ENCODE measurements around the gene SYPL2. TPM values are rescaled to one million over a fixed set of nuclear protein-coding genes. Genes with fewer than 3 reads are reported as not detected.
A peak's percentile ranks its signal among the peaks of the same experiment; 100 is the strongest.

SYPL2 gene
- total RNA-seq, 5 donors from 2014 or later (not counting 1 experiment from before 2014, with no cell fraction given): 0.09 to 0.13 (median 0.11) TPM; not detected in 1

DNA sequence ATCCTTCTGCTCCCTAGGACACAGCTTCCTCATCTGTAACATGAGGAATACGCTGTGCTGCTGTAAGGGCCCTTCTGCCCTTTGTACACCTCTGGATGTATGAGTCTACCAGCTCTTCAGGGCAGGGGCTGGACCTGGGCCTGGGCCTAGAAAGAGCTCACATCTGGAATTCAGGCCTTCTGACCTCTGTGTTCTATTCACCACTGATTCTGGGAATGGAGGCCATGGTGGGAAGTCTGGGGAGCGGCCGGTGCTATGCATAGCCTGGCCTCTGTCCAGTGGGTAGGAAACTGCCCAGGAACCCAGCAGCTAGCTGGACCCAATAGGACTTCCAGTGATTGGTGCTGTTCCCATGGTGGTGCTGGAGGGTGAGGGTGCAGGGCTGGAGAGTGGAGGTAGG lies 62.4 kb downstream of the SYPL2 start:
- H3K9me3 Mint-ChIP-seq: no peaks in the 10 kb centered on the region
- no peaks in the 10 kb centered on the region for H3K36me3 ChIP-seq (ENCODE audit: control insufficient read depth in 2 of 2, extremely low read depth in 1 of 2, insufficient read depth in 1 of 2, low read length in 1 of 2)
- ChIA-PET POLR2A (interaction anchor here in 1 of 2 donors (0.5 kb wide), 2 partner anchors 42 to 305 kb away, joined by 3 read pairs; no protein-coding TSS in a partner anchor), CTCF (interaction anchor here (0.6 to 9.4 kb wide), 6 partner anchors 12 to 341 kb away, joined by 3 to 375 read pairs (median 4); partner anchors contain the start of gene CYB561D1 (in 2 of the 2))
- no peak overlapping the region for H3K27ac ChIP-seq (ENCODE audit: low read length)
- H3K4me1 Mint-ChIP-seq: peaks cover 30 to 38% (median 31%) of the 10 kb centered on the region in 3 donors
- H3K4me3 Mint-ChIP-seq: no peak overlapping the region
- H3K9me3 ChIP-seq: no peaks in the 10 kb centered on the region
- H3K27me3 ChIP-seq (replicated peaks in 1 of 2; ENCODE audit: control insufficient read depth in 2 of 2, extremely low read depth in 1 of 2, insufficient read depth in 2 of 2, low read length in 1 of 2): peaks cover 0 to 3% of the 10 kb centered on the region in 2 experiments
- H3K27me3 Mint-ChIP-seq: no peaks in the 10 kb centered on the region
- ATAC-seq (replicated peaks in 1 of 4) (no peak), DNase-seq (no peak)
- no peak overlapping the region for H3K27ac Mint-ChIP-seq
- H3K4me1 ChIP-seq (ENCODE audit: control insufficient read depth in 1 of 2, extremely low read depth in 1 of 2, insufficient read depth in 2 of 2, low read length in 2 of 2): peaks cover 10 to 31% of the 10 kb centered on the region in 2 experiments
- 96% methylated on average over 3 of the region's 3 CpGs for WGBS (ENCODE audit: insufficient coverage)
- H3K4me3 ChIP-seq (ENCODE audit: control insufficient read depth in 1 of 2, extremely low read depth in 1 of 2, low read length in 1 of 2): no peak overlapping the region
- no peaks in the 10 kb centered on the region for H3K36me3 Mint-ChIP-seq

DNA sequence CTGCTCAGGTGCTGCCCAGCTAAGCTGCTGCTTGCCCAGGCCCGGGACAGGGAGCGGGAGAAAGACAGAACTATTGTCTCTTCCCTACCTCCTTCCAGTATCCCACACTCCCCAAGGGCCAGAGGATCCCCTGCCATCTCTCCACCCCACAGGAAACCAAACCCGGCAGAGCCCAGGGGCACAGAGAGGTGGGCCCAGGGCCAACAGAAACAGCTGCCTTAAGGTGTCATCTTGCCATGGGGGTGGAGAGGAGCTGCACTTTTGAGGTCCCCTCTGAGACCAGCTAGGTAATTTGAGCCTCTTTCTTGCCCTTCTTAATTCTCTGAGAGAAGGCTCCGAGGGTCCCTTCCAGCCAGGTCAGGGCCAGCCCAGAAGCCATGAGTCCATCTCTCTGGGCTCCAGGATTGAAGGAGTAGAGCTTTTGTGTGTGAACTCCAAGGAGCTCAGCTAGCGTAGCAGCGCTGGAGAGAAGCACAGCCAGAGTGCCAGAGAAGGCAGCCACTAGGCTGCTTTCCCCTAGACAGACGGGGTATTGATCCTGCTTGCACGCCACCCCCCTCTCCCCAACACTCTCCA lies 63.6 kb downstream of the SYPL2 start:
- no peaks in the 10 kb centered on the region for H3K36me3 Mint-ChIP-seq
- H3K27ac ChIP-seq (ENCODE audit: low read length): no peak overlapping the region
- CTCF ChIA-PET: interaction anchor here (1.0 to 9.4 kb wide), 6 partner anchors 14 to 35 kb away, joined by 3 to 375 read pairs (median 10); partner anchors contain the start of genes CYB561D1 (in 2 of the 2) and AMIGO1 (in 1 of the 2)
- H3K9me3 Mint-ChIP-seq: no peaks in the 10 kb centered on the region
- peak overlapping the region in 1 of 2 donors; percentile 52 for H3K27ac Mint-ChIP-seq
- H3K27me3 ChIP-seq (replicated peaks in 1 of 2; ENCODE audit: control insufficient read depth in 2 of 2, extremely low read depth in 1 of 2, insufficient read depth in 2 of 2, low read length in 1 of 2): peaks cover 0 to 3% of the 10 kb centered on the region in 2 experiments
- no peak overlapping the region for H3K4me3 Mint-ChIP-seq
- H3K4me3 ChIP-seq (ENCODE audit: control insufficient read depth in 1 of 2, extremely low read depth in 1 of 2, low read length in 1 of 2): no peak overlapping the region
- 89% methylated on average over 6 of the region's 8 CpGs for WGBS (ENCODE audit: insufficient coverage)
- H3K4me1 Mint-ChIP-seq: peaks cover 30 to 38% (median 31%) of the 10 kb centered on the region in 3 donors
- no peak for DNase-seq
- ATAC-seq (replicated peaks in 1 of 4): no peak
- POLR2A ChIA-PET: interaction anchor here (1.2 to 1.4 kb wide), 2 partner anchors 16 to 28 kb away, joined by 3 read pairs; no protein-coding TSS in a partner anchor
- H3K36me3 ChIP-seq (ENCODE audit: control insufficient read depth in 2 of 2, extremely low read depth in 1 of 2, insufficient read depth in 1 of 2, low read length in 1 of 2): no peaks in the 10 kb centered on the region
- peaks cover 10 to 31% of the 10 kb centered on the region in 2 experiments for H3K4me1 ChIP-seq (ENCODE audit: control insufficient read depth in 1 of 2, extremely low read depth in 1 of 2, insufficient read depth in 2 of 2, low read length in 2 of 2)
- H3K9me3 ChIP-seq: no peaks in the 10 kb centered on the region
- no peaks in the 10 kb centered on the region for H3K27me3 Mint-ChIP-seq

- Histone ChIP-seq H3K27me3 (replicated peaks in 1 of 2; ENCODE audit: control insufficient read depth in 2 of 2, extremely low read depth in 1 of 2, insufficient read depth in 2 of 2, low read length in 1 of 2) (peaks cover 0 to 5% of the 10 kb centered on the region in 2 experiments), H3K9me3 (no peaks in the 10 kb centered on the region), H3K4me1 (ENCODE audit: control insufficient read depth in 1 of 2, extremely low read depth in 1 of 2, insufficient read depth in 2 of 2, low read length in 2 of 2) (peaks cover 10 to 31% of the 10 kb centered on the region in 2 experiments), H3K4me3 (ENCODE audit: control insufficient read depth in 1 of 2, extremely low read depth in 1 of 2, low read length in 1 of 2) (no peak overlapping the region), H3K27ac (ENCODE audit: low read length) (no peak overlapping the region), H3K36me3 (ENCODE audit: control insufficient read depth in 2 of 2, extremely low read depth in 1 of 2, insufficient read depth in 1 of 2, low read length in 1 of 2) (no peaks in the 10 kb centered on the region)
- no peaks in the 10 kb centered on the region for H3K27me3 Mint-ChIP-seq
- ChIA-PET POLR2A (interaction anchor here (1.2 to 1.4 kb wide), 2 partner anchors 16 to 28 kb away, joined by 3 read pairs; no protein-coding TSS in a partner anchor), CTCF (interaction anchor here (1.0 to 9.4 kb wide), 5 partner anchors 15 to 35 kb away, joined by 3 to 375 read pairs (median 15); partner anchors contain the start of genes CYB561D1 (in 2 of the 2) and AMIGO1 (in 1 of the 2))
- no peaks in the 10 kb centered on the region for H3K9me3 Mint-ChIP-seq
- no peaks in the 10 kb centered on the region for H3K36me3 Mint-ChIP-seq
- H3K27ac Mint-ChIP-seq: peak overlapping the region; percentile 64 to 88
- peak overlapping the region in 1 of 3 donors; percentile 74 for H3K4me3 Mint-ChIP-seq
- 89% methylated on average over 13 of the region's 13 CpGs for WGBS (ENCODE audit: insufficient coverage)
- ATAC-seq (replicated peaks in 1 of 4) (no peak), DNase-seq (no peak)
- peaks cover 30 to 38% (median 31%) of the 10 kb centered on the region in 3 donors for H3K4me1 Mint-ChIP-seq
These were observed 64.2 kb downstream of the SYPL2 start for GRCh38 chr1:109530457-109531087.

DNA sequence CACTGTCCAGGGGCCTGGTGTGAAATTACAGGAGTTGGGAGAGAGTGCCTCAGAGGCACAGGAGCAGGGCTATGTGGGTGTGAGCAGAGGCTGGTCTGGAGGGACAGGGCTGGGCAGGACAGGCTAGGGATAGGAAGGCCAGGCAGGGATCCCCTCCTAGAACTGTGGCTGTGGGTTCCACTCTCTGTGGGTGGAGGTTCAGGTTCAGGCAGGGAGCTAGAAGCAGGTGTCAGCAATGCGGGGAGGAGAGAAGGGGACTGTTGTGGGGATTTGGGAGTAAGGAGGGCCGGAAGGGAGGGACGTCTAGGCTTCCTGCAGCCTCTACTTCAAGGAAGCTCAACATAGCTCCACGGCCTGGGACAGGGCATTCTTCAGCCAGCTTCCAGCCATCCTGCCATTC lies 65.0 kb downstream of the SYPL2 start:
- peak overlapping the region; percentile 64 to 88 for H3K27ac Mint-ChIP-seq
- H3K9me3 ChIP-seq: no peaks in the 10 kb centered on the region
- no peaks in the 10 kb centered on the region for H3K27me3 Mint-ChIP-seq
- H3K9me3 Mint-ChIP-seq: no peaks in the 10 kb centered on the region
- H3K36me3 Mint-ChIP-seq: no peaks in the 10 kb centered on the region
- WGBS (ENCODE audit: insufficient coverage): 88% methylated on average over 1 of the region's 4 CpGs
- no peak overlapping the region for H3K4me3 ChIP-seq (ENCODE audit: control insufficient read depth in 1 of 2, extremely low read depth in 1 of 2, low read length in 1 of 2)
- H3K36me3 ChIP-seq (ENCODE audit: control insufficient read depth in 2 of 2, extremely low read depth in 1 of 2, insufficient read depth in 1 of 2, low read length in 1 of 2): no peaks in the 10 kb centered on the region
- ATAC-seq (replicated peaks in 1 of 4) (no peak), DNase-seq (no peak)
- peak overlapping the region; percentile 3 to 74 (median 14) for H3K4me3 Mint-ChIP-seq
- ChIA-PET CTCF (interaction anchor here (0.9 to 9.4 kb wide), 23 partner anchors 12 to 265 kb away, joined by 3 to 375 read pairs (median 11); partner anchors contain the start of genes CYB561D1 (in 2 of the 2), PSRC1 (in 2 of the 2), AMIGO1 (in 1 of the 2) and ATXN7L2 (in 1 of the 2)), POLR2A (interaction anchor here (0.6 to 0.7 kb wide), 2 partner anchors 248 to 254 kb away, joined by 3 read pairs; no protein-coding TSS in a partner anchor)
- peaks cover 10 to 31% of the 10 kb centered on the region in 2 experiments for H3K4me1 ChIP-seq (ENCODE audit: control insufficient read depth in 1 of 2, extremely low read depth in 1 of 2, insufficient read depth in 2 of 2, low read length in 2 of 2)
- peaks cover 30 to 33% (median 31%) of the 10 kb centered on the region in 3 donors for H3K4me1 Mint-ChIP-seq
- no peak overlapping the region for H3K27ac ChIP-seq (ENCODE audit: low read length)
- H3K27me3 ChIP-seq (replicated peaks in 1 of 2; ENCODE audit: control insufficient read depth in 2 of 2, extremely low read depth in 1 of 2, insufficient read depth in 2 of 2, low read length in 1 of 2): peaks cover 0 to 5% of the 10 kb centered on the region in 2 experiments

Other genes starting within 250 kb of the SYPL2 start
- 1 to 10 TPM; 4.1 to 5.3 (median 4.7) TPM for gene CELSR2, start 217.0 kb upstream of the SYPL2 start, total RNA-seq
- 1 to 10 TPM in 2 of 5 donors, under 1 TPM in 3; 0.35 to 1.6 (median 0.72) TPM for gene PSRC1, start 183.4 kb upstream of the SYPL2 start, total RNA-seq
- gene MYBPHL, start 159.5 kb upstream of the SYPL2 start, total RNA-seq: not detected
- 1 to 10 TPM in 4 of 5 donors, under 1 TPM in 1; 0.82 to 2.9 (median 1.5) TPM for gene SORT1, start 68.6 kb upstream of the SYPL2 start, total RNA-seq
- 10 to 100 TPM; 41.1 to 91.2 (median 75.5) TPM for gene PSMA5, start 40.1 kb upstream of the SYPL2 start, total RNA-seq
- 10 to 100 TPM in 4 of 5 donors, 1 to 10 TPM in 1; 9.7 to 13.2 (median 12.5) TPM for gene ATXN7L2, start 17.4 kb downstream of the SYPL2 start, total RNA-seq
- gene CYB561D1, start 27.5 kb downstream of the SYPL2 start, total RNA-seq: 10 to 100 TPM; 23.6 to 42.6 (median 39.5) TPM
- 10 to 100 TPM; 13.2 to 28.2 (median 21.5) TPM for gene AMIGO1, start 43.2 kb downstream of the SYPL2 start, total RNA-seq
- under 1 TPM; 0.16 to 0.75 (median 0.39) TPM for gene GPR61, start 73.3 kb downstream of the SYPL2 start, total RNA-seq
- gene GNAI3, start 82.1 kb downstream of the SYPL2 start, total RNA-seq: 1 to 10 TPM; 5.4 to 7.2 (median 6.5) TPM
- not detected for gene GNAT2, start 153.1 kb downstream of the SYPL2 start, total RNA-seq
- 100 to 1,000 TPM in 3 of 5 donors, 10 to 100 TPM in 2; 90.2 to 285 (median 100) TPM for gene AMPD2, start 153.3 kb downstream of the SYPL2 start, total RNA-seq
- 10 to 100 TPM; 14.6 to 28.5 (median 20.8) TPM for gene GSTM4, start 189.6 kb downstream of the SYPL2 start, total RNA-seq
- gene GSTM2, start 201.5 kb downstream of the SYPL2 start, total RNA-seq: 100 to 1,000 TPM in 1 of 5 donors, 10 to 100 TPM in 4; 51.9 to 102 (median 77.4) TPM
- gene GSTM1, start 221.3 kb downstream of the SYPL2 start, total RNA-seq: 10 to 100 TPM in 4 of 5 donors, under 1 TPM in 1; 0.44 to 50.3 (median 30.7) TPM
- under 1 TPM; 0.12 to 0.63 (median 0.23) TPM for gene GSTM5, start 245.7 kb downstream of the SYPL2 start, total RNA-seq

All from T-cell (primary cell).